Measurements from ENCODE around the gene TTC38.

The TTC38 gene

GRCh38 chr22:46267431-46268279 is at the start of gene TTC38:
Gene TTC38 (plus strand): TSS chr22:46268008. CDS start chr22:46268040, 32 bp downstream.
- no peak for DNase-seq (ENCODE audit: low read depth in 1 of 2, low spot score in 1 of 2)

GRCh38 chr22:46219636-46220035 is 48.2 kb upstream of the TTC38 start:
- no peak for DNase-seq (ENCODE audit: low read depth in 1 of 2, low spot score in 1 of 2)

- DNase-seq (ENCODE audit: low read depth in 1 of 2, low spot score in 1 of 2) = no peak
These were observed 46.9 kb upstream of the TTC38 start for GRCh38 chr22:46220921-46221320.

- no peak for DNase-seq (ENCODE audit: low read depth in 1 of 2, low spot score in 1 of 2)
These were observed 43.5 kb upstream of the TTC38 start for GRCh38 chr22:46224044-46224897.

- DNase-seq (ENCODE audit: low read depth in 1 of 2, low spot score in 1 of 2) = no peak
These were observed 42.9 kb upstream of the TTC38 start for GRCh38 chr22:46224898-46225290.

- DNase-seq (ENCODE audit: low read depth in 1 of 2, low spot score in 1 of 2) = no peak
These were observed 42.2 kb upstream of the TTC38 start for GRCh38 chr22:46225631-46226030.

GRCh38 chr22:46226577-46226976 is 41.2 kb upstream of the TTC38 start:
- DNase-seq (ENCODE audit: low read depth in 1 of 2, low spot score in 1 of 2) = no peak

- no peak for DNase-seq (ENCODE audit: low read depth in 1 of 2, low spot score in 1 of 2)
These were observed 38.1 kb upstream of the TTC38 start for GRCh38 chr22:46229701-46230100.

GRCh38 chr22:46230262-46230901 is 37.4 kb upstream of the TTC38 start:
- DNase-seq (ENCODE audit: low read depth in 1 of 2, low spot score in 1 of 2) = no peak

- no peak for DNase-seq (ENCODE audit: low read depth in 1 of 2, low spot score in 1 of 2)
These were observed 34.6 kb upstream of the TTC38 start for GRCh38 chr22:46233231-46233630.

- DNase-seq (ENCODE audit: low read depth in 1 of 2, low spot score in 1 of 2) = no peak
These were observed 32.8 kb upstream of the TTC38 start for GRCh38 chr22:46234969-46235368.

- no peak for DNase-seq (ENCODE audit: low read depth in 1 of 2, low spot score in 1 of 2)
These were observed 30.2 kb upstream of the TTC38 start for GRCh38 chr22:46237453-46238124.

- no peak for DNase-seq (ENCODE audit: low read depth in 1 of 2, low spot score in 1 of 2)
These were observed 29.3 kb upstream of the TTC38 start for GRCh38 chr22:46238541-46238940.

- DNase-seq (ENCODE audit: low read depth in 1 of 2, low spot score in 1 of 2) = no peak
These were observed 28.4 kb upstream of the TTC38 start for GRCh38 chr22:46239261-46240048.

- DNase-seq (ENCODE audit: low read depth in 1 of 2, low spot score in 1 of 2) = no peak
These were observed 27.7 kb upstream of the TTC38 start for GRCh38 chr22:46240073-46240472.

GRCh38 chr22:46240506-46240905 is 27.3 kb upstream of the TTC38 start:
- no peak for DNase-seq (ENCODE audit: low read depth in 1 of 2, low spot score in 1 of 2)

GRCh38 chr22:46240907-46241306 is 26.9 kb upstream of the TTC38 start:
- DNase-seq (ENCODE audit: low read depth in 1 of 2, low spot score in 1 of 2) = no peak

- no peak for DNase-seq (ENCODE audit: low read depth in 1 of 2, low spot score in 1 of 2)
These were observed 26.3 kb upstream of the TTC38 start for GRCh38 chr22:46241396-46242007.

- no peak for DNase-seq (ENCODE audit: low read depth in 1 of 2, low spot score in 1 of 2)
These were observed 25.7 kb upstream of the TTC38 start for GRCh38 chr22:46242076-46242475.

- DNase-seq (ENCODE audit: low read depth in 1 of 2, low spot score in 1 of 2) = no peak
These were observed 23.0 kb upstream of the TTC38 start for GRCh38 chr22:46244771-46245170.
